ENCODE results near the gene PLA2G4D.

GRCh38 chr15:42136513-42136912 is 42.2 kb upstream of the PLA2G4D start:
- TF ChIP-seq CTCF (IDR thresholded peaks at IDR 0.05; ENCODE audit: low read length) (no peak), EZH2 (IDR thresholded peaks at IDR 0.05; ENCODE audit: borderline replicate concordance, low read length) (no peak)
